Activated effector memory CD4-positive, alpha-beta T cell treated with Interleukin-2 at 50 U/mL for 16 hours (primary cell): ENCODE measurements around the gene UQCC3.

Source experiments
- DNase-seq: peaks from one replicate; pipeline ENCODE4 v3.0.0-alpha.2; 2020

UQCC3 gene

DNA sequence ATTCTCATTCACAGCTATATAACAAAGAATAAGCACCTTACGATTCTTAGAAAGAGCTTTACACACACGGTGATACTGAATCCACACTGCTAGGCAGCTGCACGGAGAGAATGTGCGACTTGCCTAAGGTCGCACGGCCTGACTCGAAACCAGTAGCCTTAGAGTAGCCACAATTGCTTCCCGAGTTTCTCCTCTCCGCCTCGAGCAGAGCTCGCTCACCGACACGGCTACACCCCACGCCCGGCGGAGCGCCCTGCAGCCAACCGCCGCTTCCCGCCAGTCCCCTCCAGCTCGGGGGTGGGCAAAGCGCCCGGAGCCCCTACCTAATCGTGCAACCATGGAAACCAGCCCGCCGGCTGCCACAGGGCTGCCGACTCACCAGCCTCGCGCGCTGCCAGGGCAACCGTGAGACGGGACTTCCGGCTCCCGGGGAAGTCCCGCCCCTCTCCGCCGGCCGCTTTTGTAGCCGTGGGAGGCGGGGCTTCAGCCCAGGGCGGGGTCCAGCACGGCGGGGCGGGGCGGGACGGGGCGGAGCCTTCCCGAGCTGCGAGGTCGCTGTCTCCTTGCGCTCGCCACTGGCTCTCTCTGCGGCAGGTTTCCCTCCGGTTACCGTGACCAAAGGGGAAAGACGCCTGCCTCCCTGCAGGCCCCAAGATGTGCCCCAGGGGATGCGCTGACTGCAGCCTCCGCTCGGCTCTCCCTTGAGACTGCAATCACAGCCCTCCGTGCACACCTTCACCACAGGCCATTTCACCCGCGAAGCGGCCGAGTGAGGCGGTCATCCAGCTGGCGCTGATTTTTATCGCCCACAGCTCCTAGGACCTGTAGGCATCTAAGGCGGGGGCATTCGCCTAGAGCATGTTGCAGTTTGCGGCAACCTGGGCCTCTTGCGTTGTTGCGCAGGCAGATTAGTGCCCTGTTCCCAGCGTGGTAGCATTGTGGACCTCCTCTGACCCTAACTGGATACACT is 34.7 kb downstream of the UQCC3 start:
- peak; percentile 88 for DNase-seq

DNA sequence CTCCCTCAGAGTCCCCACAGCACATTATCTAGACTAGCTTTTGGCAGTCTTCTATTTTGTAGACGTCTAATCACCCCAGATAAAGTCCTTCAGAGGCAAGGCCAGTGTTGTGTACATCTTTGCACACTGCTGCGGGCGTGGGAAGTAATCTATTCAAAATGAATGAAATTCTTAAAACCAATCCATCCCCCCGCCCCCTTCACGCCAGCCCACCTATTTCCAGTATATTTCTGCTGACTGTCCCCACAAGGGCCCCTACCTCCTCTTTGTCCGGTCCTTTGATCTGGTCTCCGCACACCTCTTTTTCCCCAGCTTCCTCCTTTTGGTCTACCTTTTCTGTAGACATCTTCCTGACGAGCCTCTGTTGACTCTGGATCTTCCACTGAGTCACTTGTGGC is 35.4 kb downstream of the UQCC3 start:
- no peak for DNase-seq

DNA sequence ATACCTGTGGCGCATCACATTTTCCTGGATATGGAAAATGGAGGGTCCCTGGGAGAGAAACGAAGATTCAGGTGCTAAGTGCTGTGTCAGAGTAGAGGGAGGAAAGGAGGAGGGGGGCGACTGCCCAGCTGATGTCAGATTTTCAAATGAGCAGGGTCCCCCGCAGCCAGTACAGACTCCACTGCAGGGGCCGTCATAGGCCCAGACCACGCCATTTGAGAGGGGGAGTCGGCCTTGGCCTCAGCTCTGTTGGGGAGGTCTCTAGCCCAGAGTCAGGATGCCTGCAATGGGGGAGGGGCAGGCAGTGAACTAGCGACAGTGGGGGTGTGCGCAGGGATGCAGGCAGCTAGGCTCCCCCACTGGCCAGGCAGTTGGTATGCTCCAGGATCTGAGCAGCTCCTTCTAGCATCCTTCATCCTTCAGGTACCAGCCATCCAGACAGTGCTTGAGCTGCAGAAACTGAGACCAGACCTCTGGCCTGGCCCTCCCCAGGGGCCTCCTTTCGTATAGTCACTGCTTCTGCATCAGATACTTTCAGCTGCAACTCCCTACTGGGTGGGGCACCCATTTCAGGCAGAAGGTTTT is 35.9 kb downstream of the UQCC3 start, which contains the start of the genes BSCL2 and GNG3:
TSS of gene BSCL2 (minus strand) at position 148 of the 585 bp plus-strand sequence. CDS start 229 bp downstream, outside the sequence.
TSS of gene GNG3 (plus strand) at position 400 of the 585 bp plus-strand sequence. CDS start 620 bp downstream, outside the sequence.
- DNase-seq = no peak

DNA sequence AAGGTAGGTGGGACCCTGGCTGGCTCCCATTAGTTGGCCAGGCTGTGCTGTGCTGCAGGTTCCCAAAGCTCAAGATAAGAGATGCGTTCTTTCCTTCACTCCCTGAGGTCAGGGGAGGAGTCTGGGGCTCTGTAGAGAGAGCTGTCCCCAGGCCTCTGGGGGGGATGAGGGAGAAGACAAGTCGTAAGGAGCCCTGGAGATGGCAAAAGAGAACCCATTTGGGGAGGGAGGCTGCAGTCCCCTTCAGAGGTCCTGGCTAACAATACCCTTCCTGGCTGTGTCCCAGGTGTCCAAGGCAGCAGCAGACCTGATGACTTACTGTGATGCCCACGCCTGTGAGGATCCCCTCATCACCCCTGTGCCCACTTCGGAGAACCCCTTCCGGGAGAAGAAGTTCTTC is 36.9 kb downstream of the UQCC3 start:
- no peak for DNase-seq

DNA sequence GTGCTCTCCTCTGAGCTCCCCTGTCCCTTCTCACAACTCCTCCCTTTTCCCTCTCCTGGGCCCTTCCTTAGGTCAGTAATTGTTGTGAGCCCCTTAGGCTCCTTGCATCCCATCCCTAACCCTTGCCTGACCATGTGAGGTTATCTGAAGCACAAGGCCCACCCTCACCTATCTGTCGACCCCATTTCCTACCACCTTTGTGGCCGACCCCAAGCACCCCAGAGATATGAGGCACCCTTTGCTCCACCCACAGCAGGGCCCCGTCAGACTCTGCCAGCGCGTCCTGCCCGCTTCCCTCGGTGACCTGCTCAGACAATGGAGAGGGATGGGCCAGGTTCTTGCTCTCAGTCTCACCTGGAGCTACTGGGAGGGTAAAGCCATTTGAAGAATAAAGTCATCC is 37.3 kb downstream of the UQCC3 start:
- peak; percentile 40 for DNase-seq

DNA sequence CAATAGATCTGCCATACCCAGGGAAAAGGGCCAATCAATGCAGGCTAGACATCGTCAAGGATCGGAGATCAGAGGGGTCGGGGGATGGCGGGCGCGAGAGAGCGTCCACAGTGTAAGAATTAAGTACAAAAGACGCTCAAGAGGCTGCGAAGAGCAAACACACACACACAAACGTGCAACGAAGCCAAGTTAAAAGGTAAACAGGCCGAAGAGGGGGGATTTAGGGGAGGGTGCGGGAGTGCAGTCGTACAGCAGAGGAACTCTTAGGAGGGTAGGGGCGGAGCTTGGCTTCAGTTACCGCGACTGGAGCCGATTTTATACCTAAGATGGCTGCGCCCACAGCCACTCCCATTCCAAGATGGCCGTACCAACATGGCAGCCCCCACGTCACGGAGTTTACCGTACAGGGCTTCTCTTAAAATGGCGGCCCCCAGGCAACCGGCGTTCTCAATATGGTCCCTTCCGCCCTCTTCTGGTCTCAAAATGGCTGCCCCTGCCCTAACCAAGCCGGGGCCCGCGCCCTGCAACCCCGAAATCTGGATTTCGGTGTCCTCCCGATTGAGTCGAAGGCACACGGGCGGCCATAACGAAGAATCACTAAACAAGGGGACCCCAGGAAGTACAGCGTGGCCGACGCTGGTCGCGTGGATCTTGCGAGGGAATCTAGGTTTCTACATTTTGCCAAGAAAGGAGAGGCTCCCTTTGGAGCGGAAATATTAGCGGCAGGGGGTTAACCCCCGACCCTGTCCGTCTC is 38.0 kb downstream of the UQCC3 start:
- peak; percentile 94 for DNase-seq

DNA sequence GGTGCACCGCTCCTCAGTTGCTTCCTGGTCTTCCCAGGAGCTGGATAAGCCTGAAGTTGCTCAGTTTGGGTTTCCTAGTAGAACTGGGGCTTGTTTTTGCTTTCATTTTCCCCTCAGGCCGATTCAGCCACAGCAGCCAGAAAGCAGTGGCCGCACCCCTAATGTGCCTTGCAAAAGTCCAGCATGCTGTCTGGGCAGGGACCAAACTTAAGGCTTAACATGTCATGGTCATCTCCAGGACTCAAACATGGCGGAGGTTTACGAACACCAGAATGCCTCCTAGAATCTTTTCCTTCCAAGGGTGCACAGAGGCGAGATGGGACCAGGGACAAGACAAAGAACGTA is 38.5 kb downstream of the UQCC3 start:
- no peak for DNase-seq

DNA sequence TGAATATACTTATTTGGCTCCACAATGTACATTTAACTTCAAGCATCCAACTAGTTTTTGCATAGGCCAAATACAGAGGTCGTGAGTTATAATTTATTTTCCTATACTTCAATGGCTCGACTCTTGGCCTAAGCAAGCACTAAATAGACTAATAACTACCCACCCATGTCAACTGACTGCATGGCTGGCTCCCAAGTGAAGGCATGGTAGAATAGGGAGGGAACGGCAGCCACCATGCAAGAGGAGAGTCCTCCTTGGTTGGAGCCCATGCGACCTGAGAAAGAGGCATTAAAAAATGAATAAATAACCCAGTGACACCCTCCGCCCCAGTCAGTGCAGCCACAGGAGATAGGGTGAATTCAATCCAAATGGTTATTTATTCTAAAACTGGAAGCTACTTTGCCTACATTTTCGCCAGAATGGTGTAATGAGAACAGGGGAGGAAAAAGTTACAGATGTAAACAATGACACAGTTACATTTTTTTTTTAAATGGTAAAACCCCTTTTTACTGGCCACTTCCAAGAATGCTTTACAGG is 40.9 kb downstream of the UQCC3 start:
- DNase-seq = no peak

DNA sequence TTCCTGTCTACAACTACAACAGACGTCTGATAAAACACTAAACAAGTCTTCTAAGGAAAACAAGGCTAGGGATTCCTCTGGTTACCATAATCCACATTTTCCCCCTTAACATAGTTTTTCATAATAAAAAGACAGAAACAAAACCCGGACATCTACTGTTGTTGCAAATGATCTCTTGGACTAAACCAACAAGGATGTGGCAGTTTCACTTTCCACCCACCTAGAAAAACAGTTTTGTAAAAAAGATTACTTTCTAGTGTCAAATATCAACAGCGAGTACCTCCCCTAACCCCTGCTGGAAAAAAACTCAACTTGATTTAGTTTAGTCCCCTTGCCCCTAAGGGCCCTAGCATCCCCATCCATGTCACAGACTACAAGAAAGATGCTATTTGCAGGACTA is 41.4 kb downstream of the UQCC3 start:
- no peak for DNase-seq

DNA sequence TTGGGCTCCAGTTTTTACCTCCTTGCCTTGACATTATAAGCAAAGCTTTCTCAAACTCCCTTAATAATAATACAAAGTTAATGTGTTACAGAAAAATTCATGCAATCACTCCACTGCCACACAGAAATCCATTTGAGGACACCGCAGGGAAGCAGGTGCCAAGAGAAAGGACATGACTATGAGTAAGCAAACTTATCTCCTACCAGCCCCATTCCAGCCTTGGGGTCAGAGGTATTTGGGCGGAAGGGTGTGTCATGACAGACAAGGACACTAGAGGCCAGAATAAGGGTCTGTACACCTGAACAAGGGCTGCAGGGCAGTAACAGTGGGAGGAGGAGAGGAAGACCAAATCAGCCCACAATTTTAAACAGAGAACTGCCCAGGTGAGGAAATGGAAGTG is 41.9 kb downstream of the UQCC3 start:
- DNase-seq = no peak

DNA sequence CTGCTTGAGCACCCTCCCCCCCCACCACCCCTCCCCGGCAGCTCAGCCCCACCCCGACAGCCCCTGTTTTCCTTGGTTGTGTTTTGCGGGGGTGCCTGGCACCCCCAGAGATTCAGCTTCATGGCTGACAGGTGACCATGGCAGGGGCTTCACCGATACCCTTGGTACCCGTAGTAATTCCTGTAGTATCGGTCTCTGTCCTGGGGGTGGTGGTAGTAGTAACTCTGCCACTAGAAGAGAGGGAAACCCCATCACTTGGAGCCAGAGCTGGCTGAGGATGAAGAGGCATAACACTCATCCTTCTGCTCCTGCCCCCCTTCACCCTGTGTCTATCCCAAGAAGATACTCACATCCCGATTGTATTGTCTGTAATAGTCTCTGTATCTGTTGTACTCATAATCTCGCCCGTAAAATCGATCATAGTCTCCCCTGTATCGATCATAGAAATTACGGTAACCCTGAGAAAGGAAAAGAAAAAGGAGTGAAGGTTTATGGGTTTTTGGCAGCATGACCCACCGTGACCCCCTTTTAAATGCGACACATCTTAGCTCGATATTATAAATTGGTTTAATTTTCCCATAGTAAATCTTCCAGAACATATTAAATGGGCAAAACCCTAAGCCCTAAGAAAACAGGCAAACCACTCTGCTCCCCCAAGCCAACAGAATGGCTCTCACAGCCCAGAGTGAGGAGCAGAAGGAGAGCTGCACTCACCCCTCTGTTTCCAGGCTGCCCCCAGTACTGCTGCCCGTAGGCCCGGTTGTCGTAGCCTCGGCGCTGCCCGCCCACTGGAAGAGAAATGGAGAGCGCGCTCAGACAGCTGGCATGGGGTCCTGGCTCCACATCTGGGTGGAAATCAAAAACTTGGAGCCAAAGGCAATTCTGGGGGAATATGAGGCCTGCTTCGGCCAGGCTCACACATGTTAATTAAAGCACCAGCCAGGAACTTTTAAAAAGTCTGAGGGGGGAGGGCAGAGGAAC is 44.0 kb downstream of the UQCC3 start:
- no peak for DNase-seq

DNA sequence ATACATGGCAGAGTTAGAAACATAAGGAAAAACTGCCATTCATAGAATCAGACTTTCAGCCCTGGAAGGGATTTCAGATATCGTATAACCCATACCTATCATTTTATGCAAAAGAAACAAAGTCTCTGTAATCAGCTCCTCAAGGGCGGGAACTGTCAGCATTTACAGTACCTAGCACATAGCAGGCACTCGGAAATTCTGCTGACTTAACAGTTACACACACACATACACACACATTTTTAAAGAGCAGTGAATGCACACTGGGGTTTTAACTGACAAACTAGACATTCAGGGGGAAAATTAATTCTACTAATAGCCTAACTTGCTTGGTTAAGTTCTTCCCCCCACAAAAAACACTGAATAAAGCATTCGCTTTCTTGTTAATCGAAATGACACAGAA is 44.7 kb downstream of the UQCC3 start:
- no peak for DNase-seq

DNA sequence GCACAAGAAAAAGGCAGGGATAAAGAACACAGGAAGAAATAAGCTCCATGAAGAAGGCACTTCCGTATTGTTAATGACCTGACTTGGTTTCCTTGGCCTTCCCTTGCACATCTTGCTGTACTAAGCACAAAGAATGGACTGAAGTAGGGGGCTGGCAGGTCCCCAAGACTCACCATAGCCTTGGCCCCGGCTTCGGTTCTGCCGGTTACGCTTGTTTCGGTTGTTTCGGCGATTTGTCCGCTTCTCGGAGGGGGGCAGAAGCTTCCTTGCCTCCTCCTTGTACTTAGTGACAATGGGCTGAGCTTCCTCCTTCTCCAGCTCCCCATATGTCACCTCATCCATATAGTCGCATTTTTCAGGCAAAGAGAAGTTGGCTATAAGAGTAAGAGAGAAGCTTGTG is 45.3 kb downstream of the UQCC3 start:
- DNase-seq = no peak

DNA sequence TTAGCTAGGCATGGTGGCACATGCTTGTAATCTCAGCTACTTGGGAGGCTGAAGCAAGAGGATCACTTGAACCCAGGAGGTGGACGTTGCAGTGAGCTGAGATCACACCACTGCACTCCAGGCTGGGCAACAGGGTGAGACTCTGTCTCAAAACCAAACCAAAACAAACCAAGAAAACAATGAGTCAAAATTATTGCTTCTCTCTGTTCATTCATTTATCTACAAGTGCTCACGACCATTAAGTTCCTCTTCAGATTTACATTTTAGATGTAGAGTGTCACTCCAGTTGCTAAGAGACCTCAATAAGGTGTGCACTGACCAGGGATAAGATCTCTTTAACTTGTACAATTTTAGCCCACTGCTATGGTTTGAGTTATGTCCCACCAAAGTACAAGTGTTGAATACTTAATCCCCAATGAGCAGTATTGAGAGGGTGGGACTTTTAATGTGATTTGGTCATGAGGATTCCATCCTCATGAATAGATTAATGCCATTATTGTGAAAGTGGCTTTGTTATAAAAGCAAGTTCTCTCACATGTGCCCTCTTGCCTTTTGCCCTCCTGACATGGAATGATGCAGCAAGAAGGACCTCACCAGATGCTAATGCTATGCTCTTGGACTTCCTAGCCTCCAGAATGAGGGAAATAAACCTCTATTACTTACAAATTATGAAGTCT is 48.0 kb downstream of the UQCC3 start:
- no peak for DNase-seq

DNA sequence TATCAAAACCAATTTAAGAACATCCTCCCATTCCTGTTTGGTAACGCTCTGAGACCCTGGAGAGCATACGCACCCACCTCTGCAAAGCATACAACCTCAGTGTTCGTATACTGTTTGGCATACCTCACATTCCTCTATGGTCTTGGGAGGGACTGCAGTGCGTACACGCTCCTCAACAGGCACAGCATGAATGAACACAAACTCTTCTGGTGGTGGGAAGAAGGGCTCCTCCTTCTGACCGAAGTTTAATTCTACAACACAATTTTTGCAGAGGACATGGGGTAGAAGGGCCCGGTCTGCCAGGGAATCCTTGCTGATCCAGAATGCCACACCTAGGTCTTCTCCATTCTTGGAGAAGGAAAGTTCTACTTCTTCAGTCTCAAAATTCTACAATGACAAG is 50.5 kb downstream of the UQCC3 start:
- DNase-seq = no peak
